Measurements from ENCODE around the gene UTY. TPM values are rescaled to one million over a fixed set of nuclear protein-coding genes. Genes with fewer than 3 reads are reported as not detected.

Gene UTY
- total and polyA plus RNA-seq, 2 of the 13 experiments (the other 11 are each of a cell fraction or from before 2014, with no cell fraction given), result not detected

DNA sequence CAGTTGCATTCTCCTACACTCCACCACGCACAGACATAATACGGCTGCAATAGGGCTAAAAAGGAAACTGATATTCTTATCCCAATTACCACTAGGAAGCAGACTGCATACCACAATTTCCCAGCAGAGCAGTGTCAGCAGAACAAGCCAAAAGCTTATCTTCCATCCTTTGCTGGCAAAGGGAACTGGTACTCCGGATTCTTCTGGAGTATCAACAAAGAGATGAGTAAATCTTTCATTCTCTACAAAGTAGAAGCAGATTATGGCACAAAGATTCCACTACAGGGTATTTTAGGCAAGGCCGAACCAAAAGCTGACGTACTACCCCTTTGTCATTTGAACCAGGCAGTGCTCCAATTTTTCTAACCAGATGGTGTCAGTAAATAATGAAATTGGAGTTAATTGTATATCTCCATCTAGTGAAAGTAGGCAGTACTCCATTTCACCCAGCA is 56.5 kb downstream of the UTY start:
- in situ Hi-C loops (cut with HindIII; ENCODE audit: extremely low pct_ligation_motif_present, low pct_unique_long_range_greater_than_20kb), result no loop called here
- DNase-seq (ENCODE audit: low spot score) (no peak), ATAC-seq (no peak), FAIRE-seq (no peak)
- ChIA-PET POLR2A (no interaction called here), CTCF (ENCODE audit: low intra/inter-chr PET ratio, low total read pairs) (no interaction called here)
- Histone ChIP-seq H2AFZ (ENCODE audit: low read length) (no peak overlapping the region), H3K4me2 (ENCODE audit: low read depth, low read length) (no peak overlapping the region), H3K36me3 (replicated peaks in 1 of 2; ENCODE audit: control insufficient read depth in 1 of 2, insufficient read depth in 2 of 2, low read length in 2 of 2) (no peaks in the 10 kb centered on the region), H3K9ac (ENCODE audit: insufficient read depth, low read depth, low read length) (no peak overlapping the region), H4K20me1 (ENCODE audit: insufficient read depth, low read length) (no peaks in the 10 kb centered on the region), H3K27me3 (ENCODE audit: control insufficient read depth in 1 of 2, insufficient read depth in 2 of 2, low read length in 2 of 2) (no peaks in the 10 kb centered on the region), H3K4me3 (replicated peaks in 1 of 3; ENCODE audit: insufficient read depth in 1 of 3, low read depth in 2 of 3, low read length in 3 of 3) (no peak overlapping the region), H3K4me1 (ENCODE audit: insufficient read depth, low read length) (no peaks in the 10 kb centered on the region), H3K27ac (ENCODE audit: extremely low read length, insufficient read depth, low read length) (no peak overlapping the region), H3K9me3 (ENCODE audit: low read length) (no peaks in the 10 kb centered on the region), H3K79me2 (ENCODE audit: insufficient read depth, low read length) (no peaks in the 10 kb centered on the region)
- no TSS peak for BruUV-seq (replicated peaks)
- intact Hi-C loops (cut with micrococcal nuclease; ENCODE audit: unreplicated experiment), result no loop called here
- WGBS (ENCODE audit: low lambda C conversion rate), result 44% methylated on average over 4 of the region's 5 CpGs
- TF ChIP-seq DNMT3B (CRISPR knock-in tag; conservative IDR thresholded peaks at IDR 0.05) (no peak), CAMTA2 (CRISPR knock-in tag; IDR thresholded peaks at IDR 0.05; ENCODE audit: borderline replicate concordance) (no peak), ZNF33B (CRISPR knock-in tag; IDR thresholded peaks at IDR 0.05) (no peak), CHD4 (IDR thresholded peaks at IDR 0.05; ENCODE audit: borderline replicate concordance, low read length) (no peak), MED13 (CRISPR knock-in tag; IDR thresholded peaks at IDR 0.05) (no peak)
- TF ChIP-seq, protein P1, sequence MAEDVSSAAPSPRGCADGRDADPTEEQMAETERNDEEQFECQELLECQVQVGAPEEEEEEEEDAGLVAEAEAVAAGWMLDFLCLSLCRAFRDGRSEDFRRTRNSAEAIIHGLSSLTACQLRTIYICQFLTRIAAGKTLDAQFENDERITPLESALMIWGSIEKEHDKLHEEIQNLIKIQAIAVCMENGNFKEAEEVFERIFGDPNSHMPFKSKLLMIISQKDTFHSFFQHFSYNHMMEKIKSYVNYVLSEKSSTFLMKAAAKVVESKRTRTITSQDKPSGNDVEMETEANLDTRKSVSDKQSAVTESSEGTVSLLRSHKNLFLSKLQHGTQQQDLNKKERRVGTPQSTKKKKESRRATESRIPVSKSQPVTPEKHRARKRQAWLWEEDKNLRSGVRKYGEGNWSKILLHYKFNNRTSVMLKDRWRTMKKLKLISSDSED (CRISPR knock-in tag; IDR thresholded peaks at IDR 0.05), result no peak

DNA sequence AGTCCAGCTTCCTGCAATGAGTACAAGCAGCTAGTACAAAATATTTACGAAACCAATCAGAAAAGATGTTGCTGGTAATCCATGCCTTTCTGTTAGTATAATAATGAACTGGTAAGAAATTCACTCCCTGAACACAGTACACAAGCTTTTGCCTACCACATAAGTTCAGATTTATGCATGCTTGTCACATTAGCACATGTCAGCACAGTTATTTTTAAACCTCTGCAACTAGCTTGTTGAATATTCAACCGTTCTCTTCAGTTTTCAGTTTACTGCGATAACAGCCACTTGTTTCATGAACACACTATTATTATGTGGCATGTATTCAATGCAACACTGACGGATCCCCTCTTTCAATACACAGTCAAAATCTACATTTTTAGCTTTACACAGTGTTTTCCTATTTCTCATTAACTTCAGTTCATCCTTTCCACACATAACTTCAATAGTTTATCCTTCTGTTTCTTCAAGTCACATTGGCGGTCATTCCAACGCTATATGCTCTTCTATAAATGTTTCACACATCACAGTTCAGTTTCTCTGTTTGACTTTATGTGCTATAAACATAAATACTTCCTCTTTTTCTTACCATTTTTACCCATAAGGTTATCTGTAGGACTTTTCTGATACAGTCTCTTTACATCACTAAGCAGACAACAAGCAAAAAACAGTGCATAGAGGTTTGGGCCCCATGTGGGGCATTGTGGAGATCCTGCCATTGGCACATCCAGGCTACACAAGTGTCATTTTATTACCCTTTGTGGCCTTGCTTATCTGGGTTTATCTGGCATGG is 62.8 kb downstream of the UTY start:
- no peaks in the 10 kb centered on the region for H3K4me1 ChIP-seq (ENCODE audit: insufficient read depth, low read length)
- DNase-seq (ENCODE audit: low spot score) (no peak), ATAC-seq (no peak), FAIRE-seq (no peak)
- TF ChIP-seq, protein P2, sequence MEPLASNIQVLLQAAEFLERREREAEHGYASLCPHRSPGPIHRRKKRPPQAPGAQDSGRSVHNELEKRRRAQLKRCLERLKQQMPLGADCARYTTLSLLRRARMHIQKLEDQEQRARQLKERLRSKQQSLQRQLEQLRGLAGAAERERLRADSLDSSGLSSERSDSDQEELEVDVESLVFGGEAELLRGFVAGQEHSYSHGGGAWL (CRISPR knock-in tag; IDR thresholded peaks at IDR 0.05), result no peak
- TF ChIP-seq, protein P3, sequence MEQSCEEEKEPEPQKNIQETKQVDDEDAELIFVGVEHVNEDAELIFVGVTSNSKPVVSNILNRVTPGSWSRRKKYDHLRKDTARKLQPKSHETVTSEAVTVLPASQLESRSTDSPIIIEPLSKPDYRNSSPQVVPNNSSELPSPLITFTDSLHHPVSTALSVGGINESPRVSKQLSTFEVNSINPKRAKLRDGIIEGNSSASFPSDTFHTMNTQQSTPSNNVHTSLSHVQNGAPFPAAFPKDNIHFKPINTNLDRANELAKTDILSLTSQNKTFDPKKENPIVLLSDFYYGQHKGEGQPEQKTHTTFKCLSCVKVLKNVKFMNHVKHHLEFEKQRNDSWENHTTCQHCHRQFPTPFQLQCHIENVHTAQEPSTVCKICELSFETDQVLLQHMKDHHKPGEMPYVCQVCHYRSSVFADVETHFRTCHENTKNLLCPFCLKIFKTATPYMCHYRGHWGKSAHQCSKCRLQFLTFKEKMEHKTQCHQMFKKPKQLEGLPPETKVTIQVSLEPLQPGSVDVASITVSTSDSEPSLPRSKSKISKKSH (CRISPR knock-in tag; IDR thresholded peaks at IDR 0.05; ENCODE audit: borderline replicate concordance), result no peak
- TF ChIP-seq ZNF615 (CRISPR knock-in tag; IDR thresholded peaks at IDR 0.05; ENCODE audit: borderline replicate concordance) (no peak), ZNF543 (CRISPR knock-in tag; IDR thresholded peaks at IDR 0.05) (no peak), ATAD3A (CRISPR knock-in tag; IDR thresholded peaks at IDR 0.05) (no peak), ZNF263 (CRISPR knock-in tag; IDR thresholded peaks at IDR 0.05) (no peak)
- TF ChIP-seq, protein P4, sequence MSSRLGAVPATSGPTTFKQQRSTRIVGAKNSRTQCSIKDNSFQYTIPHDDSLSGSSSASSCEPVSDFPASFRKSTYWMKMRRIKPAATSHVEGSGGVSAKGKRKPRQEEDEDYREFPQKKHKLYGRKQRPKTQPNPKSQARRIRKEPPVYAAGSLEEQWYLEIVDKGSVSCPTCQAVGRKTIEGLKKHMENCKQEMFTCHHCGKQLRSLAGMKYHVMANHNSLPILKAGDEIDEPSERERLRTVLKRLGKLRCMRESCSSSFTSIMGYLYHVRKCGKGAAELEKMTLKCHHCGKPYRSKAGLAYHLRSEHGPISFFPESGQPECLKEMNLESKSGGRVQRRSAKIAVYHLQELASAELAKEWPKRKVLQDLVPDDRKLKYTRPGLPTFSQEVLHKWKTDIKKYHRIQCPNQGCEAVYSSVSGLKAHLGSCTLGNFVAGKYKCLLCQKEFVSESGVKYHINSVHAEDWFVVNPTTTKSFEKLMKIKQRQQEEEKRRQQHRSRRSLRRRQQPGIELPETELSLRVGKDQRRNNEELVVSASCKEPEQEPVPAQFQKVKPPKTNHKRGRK (CRISPR knock-in tag; IDR thresholded peaks at IDR 0.05), result no peak
- intact Hi-C loops (cut with micrococcal nuclease; ENCODE audit: unreplicated experiment), result no loop called here
- H3K9ac ChIP-seq (ENCODE audit: insufficient read depth, low read depth, low read length), result no peak overlapping the region
- no peaks in the 10 kb centered on the region for H3K9me3 ChIP-seq (ENCODE audit: low read length)
- no peak overlapping the region for H3K4me2 ChIP-seq (ENCODE audit: low read depth, low read length)
- no peaks in the 10 kb centered on the region for H3K36me3 ChIP-seq (replicated peaks in 1 of 2; ENCODE audit: control insufficient read depth in 1 of 2, insufficient read depth in 2 of 2, low read length in 2 of 2)
- H3K79me2 ChIP-seq (ENCODE audit: insufficient read depth, low read length), result no peaks in the 10 kb centered on the region
- no peak overlapping the region for H3K27ac ChIP-seq (ENCODE audit: extremely low read length, insufficient read depth, low read length)
- no peak overlapping the region for H2AFZ ChIP-seq (ENCODE audit: low read length)
- in situ Hi-C loops (cut with HindIII; ENCODE audit: extremely low pct_ligation_motif_present, low pct_unique_long_range_greater_than_20kb), result no loop called here
- ChIA-PET CTCF (ENCODE audit: low intra/inter-chr PET ratio, low total read pairs) (no interaction called here), POLR2A (no interaction called here)
- no peaks in the 10 kb centered on the region for H4K20me1 ChIP-seq (ENCODE audit: insufficient read depth, low read length)
- no TSS peak for BruUV-seq (replicated peaks)
- H3K27me3 ChIP-seq (ENCODE audit: control insufficient read depth in 1 of 2, insufficient read depth in 2 of 2, low read length in 2 of 2), result no peaks in the 10 kb centered on the region
- H3K4me3 ChIP-seq (replicated peaks in 1 of 3; ENCODE audit: insufficient read depth in 1 of 3, low read depth in 2 of 3, low read length in 3 of 3), result no peak overlapping the region
- WGBS (ENCODE audit: low lambda C conversion rate), result 31% methylated on average over 6 of the region's 6 CpGs

All from HepG2 (cell line).